RPMI7951 (cell line): ENCODE data around the gene C2CD4D. TPM values are rescaled to one million over a fixed set of nuclear protein-coding genes. Genes with fewer than 3 reads are reported as not detected.

Experiments used
- DNase-seq: peaks from one replicate; pipeline ENCODE4 v3.0.0-alpha.2; 2012; ENCODE audit warnings: low read depth
- total RNA-seq: library from RNA; depleted of rRNA; stranded (reverse); fragments of >200 nt; shearing (Covaris generic); gene quantifications from 2 replicates; pipeline ENCODE4 v1.2.3, GENCODE V29; 2014; rRNA removed

The C2CD4D gene
- total RNA-seq, 1 experiment from 2014 or later: not detected

DNA sequence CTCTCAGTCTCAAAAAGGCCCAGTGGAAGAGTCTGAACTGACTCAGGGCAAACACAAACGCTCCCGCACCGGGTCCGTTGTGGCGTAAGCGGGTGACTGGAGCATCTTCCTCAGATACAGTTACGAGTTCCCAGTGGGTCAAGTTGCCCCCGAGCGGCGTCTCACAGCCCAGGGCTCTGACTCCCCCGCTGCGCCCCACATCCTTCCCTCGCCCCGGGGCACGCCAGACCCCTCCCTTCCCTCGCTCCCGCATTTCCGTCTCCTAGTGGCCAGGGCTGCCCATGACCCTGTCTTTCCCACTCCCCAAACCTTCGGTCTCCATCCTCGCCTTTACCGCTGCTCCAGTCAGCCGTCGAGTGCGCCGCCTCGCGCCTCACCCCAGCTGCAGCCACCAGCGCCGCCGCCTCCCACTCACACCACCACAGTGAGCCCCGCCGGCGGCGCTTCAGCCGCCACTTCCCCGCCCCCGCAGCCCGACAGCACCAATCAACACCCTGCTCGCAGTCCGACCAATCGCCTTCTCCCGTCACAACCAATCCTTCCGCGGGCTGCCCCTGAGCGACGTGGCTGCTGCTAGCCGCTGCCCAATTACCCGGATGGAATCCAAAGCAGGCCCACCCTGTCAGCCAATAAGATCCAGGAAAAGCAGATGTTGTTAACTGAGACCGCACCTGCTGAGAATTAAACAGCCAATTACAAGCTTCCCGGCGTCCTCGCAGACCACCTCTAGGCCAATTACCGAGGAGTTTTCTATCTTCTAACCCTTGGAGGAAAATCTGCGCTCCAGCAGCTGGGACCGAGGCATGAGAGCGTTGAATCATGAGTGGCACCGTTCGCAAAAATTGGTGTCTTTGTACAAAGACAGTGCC lies 49.3 kb downstream of the C2CD4D start, which contains the start of gene TDRKH:
Gene TDRKH (minus strand): TSS at position 430 of the 869 bp plus-strand sequence. CDS start 7,478 bp downstream, outside the sequence.
- DNase-seq: peak; percentile 99

Other genes starting within 250 kb of the C2CD4D start
- gene SNX27, start 227.8 kb downstream of the C2CD4D start, total RNA-seq: 15.4 and 19.6 TPM in 2 replicates
- not detected in 2 replicates for gene CELF3, start 123.0 kb downstream of the C2CD4D start, total RNA-seq
- gene RIIAD1, start 118.3 kb downstream of the C2CD4D start, total RNA-seq: not detected in 2 replicates
- 101 and 156 TPM in 2 replicates for gene MRPL9, start 76.3 kb downstream of the C2CD4D start, total RNA-seq
- 4.6 and 5.5 TPM in 2 replicates for gene TDRKH, start 49.3 kb downstream of the C2CD4D start, total RNA-seq
- gene LINGO4, start 34.4 kb downstream of the C2CD4D start, total RNA-seq: not detected in 2 replicates
- gene RORC, start 8.0 kb downstream of the C2CD4D start, total RNA-seq: not detected in 2 replicates
- not detected in 2 replicates for gene THEM5, start 13.9 kb upstream of the C2CD4D start, total RNA-seq
- gene THEM4, start 69.7 kb upstream of the C2CD4D start, total RNA-seq: 14.8 and 19.7 TPM in 2 replicates
- 165 and 220 TPM in 2 replicates for gene S100A10, start 154.0 kb upstream of the C2CD4D start, total RNA-seq
- gene S100A11, start 197.2 kb upstream of the C2CD4D start, total RNA-seq: 1,017 and 1,277 TPM in 2 replicates
- not detected in 2 replicates for gene TCHHL1, start 249.2 kb upstream of the C2CD4D start, total RNA-seq